HG03196 (cell line): ENCODE measurements around the gene SAMD14.

Experiments used
- ATAC-seq: cut with Tn5 transposase; IDR thresholded peaks from one replicate; pipeline ENCODE4 v1.9.1; 2021; ENCODE audit not compliant: unreplicated experiment

Gene SAMD14

GRCh38 chr17:50165466-50165865 is 35.5 kb upstream of the SAMD14 start:
- no peak for ATAC-seq

GRCh38 chr17:50165066-50165465 is 35.1 kb upstream of the SAMD14 start:
- no peak for ATAC-seq

GRCh38 chr17:50164697-50164988 is 34.7 kb upstream of the SAMD14 start:
- ATAC-seq: no peak

GRCh38 chr17:50163843-50164696 is 34.1 kb upstream of the SAMD14 start:
- no peak for ATAC-seq

- ATAC-seq: no peak
These were observed 32.7 kb upstream of the SAMD14 start for GRCh38 chr17:50162466-50163254.

- ATAC-seq: no peak
These were observed 31.9 kb upstream of the SAMD14 start for GRCh38 chr17:50161911-50162288.

GRCh38 chr17:50161023-50161910 is 31.3 kb upstream of the SAMD14 start:
- peak; percentile 73 for ATAC-seq

- ATAC-seq: no peak
These were observed 27.9 kb upstream of the SAMD14 start for GRCh38 chr17:50157891-50158290.

GRCh38 chr17:50155115-50155819 is 25.3 kb upstream of the SAMD14 start:
- ATAC-seq: no peak

- no peak for ATAC-seq
These were observed 24.6 kb upstream of the SAMD14 start for GRCh38 chr17:50154604-50155003.

- no peak for ATAC-seq
These were observed 24.0 kb upstream of the SAMD14 start for GRCh38 chr17:50153650-50154575.

- no peak for ATAC-seq
These were observed 22.8 kb upstream of the SAMD14 start for GRCh38 chr17:50152736-50153135.

- ATAC-seq: peak; percentile 26
These were observed 22.1 kb upstream of the SAMD14 start for GRCh38 chr17:50151937-50152547.

- ATAC-seq: peak; percentile 40
These were observed 21.3 kb upstream of the SAMD14 start for GRCh38 chr17:50151041-50151936.

- ATAC-seq: no peak
These were observed 20.5 kb upstream of the SAMD14 start, which contains the start of gene PPP1R9B for GRCh38 chr17:50150354-50151040. TSS of gene PPP1R9B (minus strand) at chr17:50150677. CDS start at chr17:50150513, 164 bp downstream.

- no peak for ATAC-seq
These were observed 19.7 kb upstream of the SAMD14 start for GRCh38 chr17:50149417-50150353.

- ATAC-seq: no peak
These were observed 19.1 kb upstream of the SAMD14 start for GRCh38 chr17:50149091-50149416.
